K562 (cell line): ENCODE data around the gene LRRC10B. TPM values are rescaled to one million over a fixed set of nuclear protein-coding genes. Genes with fewer than 3 reads are reported as not detected.
A peak's percentile ranks its signal among the peaks of the same experiment; 100 is the strongest.

Experiments used
- BCL6 ChIP-seq: fragments of 250-450 bp; sonication (Bioruptor Pico); IDR thresholded peaks from 2 replicates; pipeline ENCODE4 v1.4.0; 2020
- CCNT2 ChIP-seq: IDR thresholded peaks from 2 replicates; pipeline ENCODE4 v1.6.1; 2011; ENCODE audit warnings: borderline replicate concordance, low read depth, mild to moderate bottlenecking, moderate library complexity, mixed read lengths, low read length; ENCODE audit not compliant: insufficient read length; ENCODE audit errors: extremely low read depth
- CXXC5 ChIP-seq: fragments of 250-450 bp; sonication (Bioruptor Pico); IDR thresholded peaks from 2 replicates; pipeline ENCODE4 v1.8.0; 2022; ENCODE audit warnings: inconsistent platforms, mild to moderate bottlenecking, moderate library complexity
- ELK3 ChIP-seq: fragments of 450-650 bp; formaldehyde crosslinking; IDR thresholded peaks from 2 replicates; pipeline ENCODE4 v1.4.0; 2020; ENCODE audit warnings: mild to moderate bottlenecking
- FOXP4 ChIP-seq: sonication (generic); formaldehyde crosslinking; IDR thresholded peaks from 2 replicates; pipeline ENCODE4 v1.8.0; 2022; ENCODE audit warnings: mild to moderate bottlenecking, missing genetic modification reagents, borderline replicate concordance
- GATAD2A ChIP-seq: fragments of 450-650 bp; IDR thresholded peaks from 2 replicates; pipeline ENCODE4 v1.6.1; 2017
- GTF3C2 ChIP-seq: IDR thresholded peaks from 3 replicates; pipeline ENCODE4 v1.6.1; 2011; ENCODE audit warnings: borderline replicate concordance, mild to moderate bottlenecking, moderate library complexity; ENCODE audit not compliant: insufficient read length; ENCODE audit errors: extremely low read depth
- HLTF ChIP-seq: fragments of 450-650 bp; IDR thresholded peaks from 2 replicates; pipeline ENCODE4 v1.6.1; 2016
- HNRNPLL ChIP-seq: fragments of 200-400 bp; formaldehyde crosslinking; IDR thresholded peaks from 2 replicates; pipeline ENCODE4 v1.6.1; 2017; ENCODE audit warnings: low read length, low read depth, mild to moderate bottlenecking; ENCODE audit not compliant: poor library complexity, severe bottlenecking
- KDM1A ChIP-seq, 2 experiments: fragments of 450-650 bp; IDR thresholded peaks; 2 replicates each; pipeline ENCODE4 v1.6.1; 2016; ENCODE audit warnings: mild to moderate bottlenecking in 2 of 2
- LEF1 ChIP-seq: fragments of 450-650 bp; IDR thresholded peaks from 2 replicates; pipeline ENCODE4 v1.6.1; 2016; ENCODE audit warnings: mild to moderate bottlenecking
- MCM3 ChIP-seq: fragments of 450-650 bp; IDR thresholded peaks from 2 replicates; pipeline ENCODE4 v1.6.1; 2016
- MXI1 ChIP-seq: IDR thresholded peaks from 2 replicates; pipeline ENCODE4 v1.6.1; 2011; ENCODE audit warnings: low read depth, mild to moderate bottlenecking, improper control_type of control experiment, low read length
- NFE2 ChIP-seq: IDR thresholded peaks from 2 replicates; pipeline ENCODE4 v1.6.1; 2014; ENCODE audit warnings: antibody characterized with exemption, low read depth
- NUFIP1 ChIP-seq: fragments of 450-650 bp; IDR thresholded peaks from 2 replicates; pipeline ENCODE4 v1.6.1; 2018; ENCODE audit not compliant: partially characterized antibody
- PHB2 ChIP-seq: fragments of 450-650 bp; IDR thresholded peaks from 2 replicates; pipeline ENCODE4 v1.6.1; 2017; ENCODE audit warnings: low read depth
- RNF2 ChIP-seq: sonication (generic); IDR thresholded peaks from 2 replicates; pipeline ENCODE4 v1.6.1; 2016
- RUNX1 ChIP-seq: sonication (generic); IDR thresholded peaks from 2 replicates; pipeline ENCODE4 v1.6.1; 2016; ENCODE audit warnings: antibody characterized with exemption, low read depth
- STAG1 ChIP-seq: sonication (generic); formaldehyde crosslinking; IDR thresholded peaks from 2 replicates; pipeline ENCODE4 v1.5.0; 2020; ENCODE audit warnings: missing genetic modification reagents, borderline replicate concordance
- ZNF507 ChIP-seq: conservative IDR thresholded peaks from 2 replicates; pipeline ENCODE4 v1.6.1; 2017; ENCODE audit warnings: missing genetic modification characterization, missing compliant biosample characterization
- ZNF668 ChIP-seq: fragments of 250-450 bp; sonication (Bioruptor Pico); IDR thresholded peaks from 2 replicates; pipeline ENCODE4 v1.8.0; 2022; ENCODE audit warnings: mild to moderate bottlenecking, inconsistent platforms
- polyA plus RNA-seq, 8 experiments: library from polyadenylated mRNA; depleted of rRNA in 4 of 8; stranded (reverse) in 5 of 8; unstranded in 3 of 8; fragments of >200 nt; fragmentation: Nextera tagmentation in 2 of 8; fragmentation: Illumina TruSeq in 1 of 8; extraction: Ambion mirVana in 2 of 8; extraction: Trizol in 1 of 8; gene quantifications; 2 replicates each; pipeline versions ENCODE4 v1.2.1 to v1.2.3, GENCODE V29; 2011 to 2014; ENCODE audit warnings: inconsistent platforms in 1 of 8, missing spikeins in 1 of 8
- total RNA-seq, 7 experiments: library from RNA; depleted of rRNA in 6 of 7; stranded (reverse); fragments of >200 nt in 6 of 7; fragmentation: Illumina TruSeq in 2 of 7; extraction: Trizol in 2 of 7; gene quantifications; 2 replicates each; pipeline versions ENCODE4 v1.2.1 to v1.2.3, GENCODE V29; 2011 to 2021; ENCODE audit warnings: low replicate concordance in 1 of 7
- TF ChIP-seq, protein P1 (sequence below): fragments of 450-650 bp; conservative IDR thresholded peaks from 2 replicates; pipeline ENCODE4 v1.6.1; 2016; ENCODE audit warnings: missing genetic modification characterization, low read depth, mild to moderate bottlenecking, missing compliant biosample characterization, moderate library complexity
- TF ChIP-seq, protein P2 (sequence below): fragments of 450-650 bp; conservative IDR thresholded peaks from 2 replicates; pipeline ENCODE4 v1.6.1; 2016; ENCODE audit warnings: missing genetic modification characterization, low read depth, mild to moderate bottlenecking, control low read depth, missing compliant biosample characterization

LRRC10B gene
- total and polyA plus RNA-seq, 9 of the 15 experiments (the other 6 are each of a cell fraction or from before 2014, with no cell fraction given) = 0.11 TPM; not detected in 8

- TF ChIP-seq GTF3C2 (no peak), PHB2 (no peak), ZNF507 (tag) (no peak), HLTF (no peak), ZNF668 (CRISPR knock-in tag) (no peak), ELK3 (CRISPR knock-in tag) (no peak), KDM1A (IDR thresholded peaks at IDR 0.05) (no peak), NUFIP1 (no peak), STAG1 (CRISPR knock-in tag) (no peak), CCNT2 (no peak), HNRNPLL (no peak), RUNX1 (no peak), MXI1 (no peak), MCM3 (no peak), LEF1 (no peak), BCL6 (CRISPR knock-in tag) (no peak), GATAD2A (no peak), NFE2 (no peak), RNF2 (peak; percentile 67; the same call in 1 of the 2 replicates), CXXC5 (CRISPR knock-in tag) (no peak), FOXP4 (CRISPR knock-in tag) (no peak)
- TF ChIP-seq, protein P1, sequence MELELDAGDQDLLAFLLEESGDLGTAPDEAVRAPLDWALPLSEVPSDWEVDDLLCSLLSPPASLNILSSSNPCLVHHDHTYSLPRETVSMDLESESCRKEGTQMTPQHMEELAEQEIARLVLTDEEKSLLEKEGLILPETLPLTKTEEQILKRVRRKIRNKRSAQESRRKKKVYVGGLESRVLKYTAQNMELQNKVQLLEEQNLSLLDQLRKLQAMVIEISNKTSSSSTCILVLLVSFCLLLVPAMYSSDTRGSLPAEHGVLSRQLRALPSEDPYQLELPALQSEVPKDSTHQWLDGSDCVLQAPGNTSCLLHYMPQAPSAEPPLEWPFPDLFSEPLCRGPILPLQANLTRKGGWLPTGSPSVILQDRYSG (tag) = no peak
- TF ChIP-seq, protein P2, sequence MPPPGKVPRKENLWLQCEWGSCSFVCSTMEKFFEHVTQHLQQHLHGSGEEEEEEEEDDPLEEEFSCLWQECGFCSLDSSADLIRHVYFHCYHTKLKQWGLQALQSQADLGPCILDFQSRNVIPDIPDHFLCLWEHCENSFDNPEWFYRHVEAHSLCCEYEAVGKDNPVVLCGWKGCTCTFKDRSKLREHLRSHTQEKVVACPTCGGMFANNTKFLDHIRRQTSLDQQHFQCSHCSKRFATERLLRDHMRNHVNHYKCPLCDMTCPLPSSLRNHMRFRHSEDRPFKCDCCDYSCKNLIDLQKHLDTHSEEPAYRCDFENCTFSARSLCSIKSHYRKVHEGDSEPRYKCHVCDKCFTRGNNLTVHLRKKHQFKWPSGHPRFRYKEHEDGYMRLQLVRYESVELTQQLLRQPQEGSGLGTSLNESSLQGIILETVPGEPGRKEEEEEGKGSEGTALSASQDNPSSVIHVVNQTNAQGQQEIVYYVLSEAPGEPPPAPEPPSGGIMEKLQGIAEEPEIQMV (tag) = no peak
These were observed 9.7 kb upstream of the LRRC10B start (continued) for GRCh38 chr11:61498767-61499341.
